Naive thymus-derived CD8-positive, alpha-beta T cell (primary cell): ENCODE measurements around the gene IRF2. TPM values are rescaled to one million over a fixed set of nuclear protein-coding genes. Genes with fewer than 3 reads are reported as not detected.
A peak's percentile ranks its signal among the peaks of the same experiment; 100 is the strongest.

Experiments
- ATAC-seq, 2 donors: fragments of 150-1000 bp; cut with Tn5 transposase in 1 of 2; sonication (Bioruptor Pico), chemical (Tn5 transposase) in 1 of 2; 1 replicate in 1 of 2; 2 replicates in 1 of 2; pipeline ENCODE4 v1.10.0; 2021; ENCODE audit warnings: mild to moderate bottlenecking in 2 of 2, moderate library complexity in 2 of 2
- POLR2A ChIA-PET: fragments of 350-600 bp; sonication (Branson Sonifier 250); formaldehyde crosslinking; loops from one replicate; lab custom pipeline; 2021; ENCODE audit warnings: antibody characterized with exemption; lab: Charles Lee
- DNase-seq, 10 donors: peaks; one replicate each; pipeline versions ENCODE4 v3.0.0 to v3.0.0-alpha.2; 2020 to 2022
- H3K27ac Mint-ChIP-seq, 10 donors: one replicate each; pipeline ENCODE4 v1.8.0; 2020 to 2022; ENCODE audit warnings: mild to moderate bottlenecking in 10 of 10, mixed read lengths in 10 of 10, moderate library complexity in 4 of 10, inconsistent platforms in 1 of 10
- H3K27me3 Mint-ChIP-seq, 5 donors: one replicate each; pipeline ENCODE4 v1.8.0; 2021 to 2022; ENCODE audit warnings: mixed read lengths in 5 of 5
- H3K36me3 Mint-ChIP-seq, 3 donors: one replicate each; pipeline ENCODE4 v1.8.0; 2020 to 2022; ENCODE audit warnings: mixed read lengths in 3 of 3, mild to moderate bottlenecking in 2 of 3, inconsistent platforms in 1 of 3
- H3K4me1 Mint-ChIP-seq, 4 donors: one replicate each; pipeline ENCODE4 v1.8.0; 2021 to 2022; ENCODE audit warnings: mixed read lengths in 4 of 4
- H3K4me3 Mint-ChIP-seq, 10 donors: one replicate each; pipeline ENCODE4 v1.8.0; 2020 to 2022; ENCODE audit warnings: mild to moderate bottlenecking in 10 of 10, mixed read lengths in 10 of 10, moderate library complexity in 6 of 10, inconsistent platforms in 1 of 10
- H3K9me3 Mint-ChIP-seq, 9 donors: one replicate each; pipeline ENCODE4 v1.8.0; 2020 to 2022; ENCODE audit warnings: mixed read lengths in 9 of 9, mild to moderate bottlenecking in 3 of 9, inconsistent platforms in 1 of 9, moderate library complexity in 1 of 9
- polyA plus RNA-seq, 3 donors: library from polyadenylated mRNA; unstranded; fragments of 300-500 nt; fragmentation: Illumina TruSeq; gene quantifications; one replicate each; pipeline ENCODE4 v1.2.3, GENCODE V29; 2021
- total RNA-seq, 8 experiments: library from RNA in 2 of 8; stranded (reverse) in 2 of 8; gene quantifications; one replicate each; pipeline ENCODE4 v1.2.3 and lab custom pipeline; 2021 to 2026

IRF2 gene
- total and polyA plus RNA-seq, 5 experiments from 2014 or later, result 62.6 to 80.7 (median 77.1) TPM

- POLR2A ChIA-PET, result no interaction called here
- no peak overlapping the region for H3K4me3 Mint-ChIP-seq
- no peaks in the 10 kb centered on the region for H3K9me3 Mint-ChIP-seq
- ATAC-seq, result no peak
- DNase-seq, result no peak
- H3K27me3 Mint-ChIP-seq, result no peaks in the 10 kb centered on the region
- H3K27ac Mint-ChIP-seq, result no peak overlapping the region
- H3K36me3 Mint-ChIP-seq, result peaks cover 0 to 9% (median 4%) of the 10 kb centered on the region in 3 donors
- H3K4me1 Mint-ChIP-seq, result peaks cover 0 to 20% (median under 1%) of the 10 kb centered on the region in 4 donors
Observed at GRCh38 chr4:184363258-184363657, 111.1 kb downstream of the IRF2 start.

GRCh38 chr4:184362396-184362795, 112.0 kb downstream of the IRF2 start:
- peaks cover 0 to 17% (median under 1%) of the 10 kb centered on the region in 4 donors for H3K4me1 Mint-ChIP-seq
- no peak overlapping the region for H3K27ac Mint-ChIP-seq
- H3K4me3 Mint-ChIP-seq, result no peak overlapping the region
- POLR2A ChIA-PET, result no interaction called here
- DNase-seq (no peak), ATAC-seq (no peak)
- peaks cover 0 to 3% (median 2%) of the 10 kb centered on the region in 3 donors for H3K36me3 Mint-ChIP-seq
- peaks cover 0 to 7% (median 0%) of the 10 kb centered on the region in 9 donors for H3K9me3 Mint-ChIP-seq
- no peaks in the 10 kb centered on the region for H3K27me3 Mint-ChIP-seq

- Mint-ChIP-seq H3K27me3 (no peaks in the 10 kb centered on the region), H3K4me3 (no peak overlapping the region), H3K27ac (no peak overlapping the region), H3K9me3 (peaks cover 0 to 8% (median 0%) of the 10 kb centered on the region in 9 donors), H3K4me1 (peaks cover 0 to 16% (median under 1%) of the 10 kb centered on the region in 4 donors), H3K36me3 (peaks cover 0 to 2% (median 0%) of the 10 kb centered on the region in 3 donors)
- no peak for DNase-seq
- ATAC-seq, result no peak
- POLR2A ChIA-PET, result no interaction called here
Observed at GRCh38 chr4:184361443-184361842, 112.9 kb downstream of the IRF2 start.

- POLR2A ChIA-PET, result no interaction called here
- peaks cover 3 to 23% (median 7%) of the 10 kb centered on the region in 4 donors for H3K4me1 Mint-ChIP-seq
- H3K36me3 Mint-ChIP-seq, result peaks cover 0 to 2% (median 0%) of the 10 kb centered on the region in 3 donors
- no peak for ATAC-seq
- peak overlapping the region in 2 of 10 donors; percentile 12 to 46 for H3K27ac Mint-ChIP-seq
- no peak for DNase-seq
- no peaks in the 10 kb centered on the region for H3K27me3 Mint-ChIP-seq
- H3K4me3 Mint-ChIP-seq, result no peak overlapping the region
- peaks cover 0 to 8% (median 0%) of the 10 kb centered on the region in 9 donors for H3K9me3 Mint-ChIP-seq
Observed at GRCh38 chr4:184359888-184360287, 114.5 kb downstream of the IRF2 start.

GRCh38 chr4:184358521-184359232, 115.7 kb downstream of the IRF2 start:
- H3K4me3 Mint-ChIP-seq, result no peak overlapping the region
- H3K27me3 Mint-ChIP-seq, result no peaks in the 10 kb centered on the region
- H3K36me3 Mint-ChIP-seq, result peaks cover 0 to 2% (median 0%) of the 10 kb centered on the region in 3 donors
- no peak for ATAC-seq
- no peak overlapping the region for H3K27ac Mint-ChIP-seq
- POLR2A ChIA-PET, result interaction anchor here (0.6 kb wide), 1 partner anchor 27 kb away, joined by 6 read pairs; no protein-coding TSS in a partner anchor
- H3K9me3 Mint-ChIP-seq, result peaks cover 0 to 8% (median 0%) of the 10 kb centered on the region in 9 donors
- no peak for DNase-seq
- H3K4me1 Mint-ChIP-seq, result peaks cover 5 to 25% (median 13%) of the 10 kb centered on the region in 4 donors

GRCh38 chr4:184357772-184358171, 116.6 kb downstream of the IRF2 start:
- ATAC-seq (no peak), DNase-seq (no peak)
- POLR2A ChIA-PET, result no interaction called here
- Mint-ChIP-seq H3K4me3 (no peak overlapping the region), H3K4me1 (peaks cover 8 to 33% (median 19%) of the 10 kb centered on the region in 4 donors), H3K27me3 (no peaks in the 10 kb centered on the region), H3K36me3 (peaks cover 0 to 2% (median 0%) of the 10 kb centered on the region in 3 donors), H3K27ac (peak overlapping the region in 4 of 10 donors; percentile 13 to 43 (median 24)), H3K9me3 (peaks cover 0 to 8% (median 0%) of the 10 kb centered on the region in 9 donors)

GRCh38 chr4:184357165-184357564, 117.2 kb downstream of the IRF2 start:
- H3K4me3 Mint-ChIP-seq, result no peak overlapping the region
- peaks cover 8 to 30% (median 19%) of the 10 kb centered on the region in 4 donors for H3K4me1 Mint-ChIP-seq
- POLR2A ChIA-PET, result no interaction called here
- ATAC-seq (no peak), DNase-seq (no peak)
- peak overlapping the region in 2 of 10 donors; percentile 28 to 43 for H3K27ac Mint-ChIP-seq
- no peaks in the 10 kb centered on the region for H3K27me3 Mint-ChIP-seq
- H3K36me3 Mint-ChIP-seq, result peaks cover 0 to 2% (median 0%) of the 10 kb centered on the region in 3 donors
- H3K9me3 Mint-ChIP-seq, result peaks cover 0 to 8% (median 0%) of the 10 kb centered on the region in 9 donors

- H3K4me1 Mint-ChIP-seq, result peaks cover 8 to 30% (median 19%) of the 10 kb centered on the region in 4 donors
- DNase-seq (no peak), ATAC-seq (no peak)
- peaks cover 0 to 2% (median 0%) of the 10 kb centered on the region in 3 donors for H3K36me3 Mint-ChIP-seq
- H3K27me3 Mint-ChIP-seq, result no peaks in the 10 kb centered on the region
- peaks cover 0 to 8% (median 0%) of the 10 kb centered on the region in 9 donors for H3K9me3 Mint-ChIP-seq
- H3K27ac Mint-ChIP-seq, result peak overlapping the region in 6 of 10 donors; percentile 17 to 62 (median 36)
- H3K4me3 Mint-ChIP-seq, result no peak overlapping the region
- POLR2A ChIA-PET, result no interaction called here
Observed at GRCh38 chr4:184356366-184356765, 118.0 kb downstream of the IRF2 start.

GRCh38 chr4:184355857-184356256, 118.5 kb downstream of the IRF2 start:
- Mint-ChIP-seq H3K4me3 (no peak overlapping the region), H3K36me3 (peaks cover 0 to 2% (median 0%) of the 10 kb centered on the region in 3 donors), H3K9me3 (peaks cover 0 to 8% (median 0%) of the 10 kb centered on the region in 9 donors), H3K27ac (peak overlapping the region in 4 of 10 donors; percentile 21 to 78 (median 45)), H3K27me3 (no peaks in the 10 kb centered on the region), H3K4me1 (peaks cover 8 to 30% (median 19%) of the 10 kb centered on the region in 4 donors)
- DNase-seq (no peak), ATAC-seq (no peak)
- POLR2A ChIA-PET, result no interaction called here

GRCh38 chr4:184355111-184355604, 119.2 kb downstream of the IRF2 start:
- POLR2A ChIA-PET, result interaction anchor here (0.7 kb wide), 3 partner anchors 42 to 120 kb away, joined by 4 read pairs; no protein-coding TSS in a partner anchor
- Mint-ChIP-seq H3K9me3 (peaks cover 0 to 8% (median 0%) of the 10 kb centered on the region in 9 donors), H3K4me3 (peak overlapping the region in 6 of 10 donors; percentile 4 to 31 (median 10)), H3K27ac (peak overlapping the region in 9 of 10 donors; percentile 28 to 88 (median 78)), H3K27me3 (no peaks in the 10 kb centered on the region), H3K36me3 (peaks cover 0 to 2% (median 0%) of the 10 kb centered on the region in 3 donors), H3K4me1 (peaks cover 8 to 31% (median 19%) of the 10 kb centered on the region in 4 donors)
- ATAC-seq, result peak; percentile 58 to 86
- peak in 6 of 10 donors; percentile 6 to 53 (median 30) for DNase-seq

- no peak overlapping the region for H3K4me3 Mint-ChIP-seq
- no peaks in the 10 kb centered on the region for H3K27me3 Mint-ChIP-seq
- peaks cover 0 to under 1% (median 0%) of the 10 kb centered on the region in 3 donors for H3K36me3 Mint-ChIP-seq
- POLR2A ChIA-PET, result no interaction called here
- ATAC-seq, result no peak
- peaks cover 0 to 6% (median 0%) of the 10 kb centered on the region in 9 donors for H3K9me3 Mint-ChIP-seq
- peak overlapping the region in 2 of 10 donors; percentile 3 to 20 for H3K27ac Mint-ChIP-seq
- H3K4me1 Mint-ChIP-seq, result peaks cover 8 to 54% (median 19%) of the 10 kb centered on the region in 4 donors
- no peak for DNase-seq
Observed at GRCh38 chr4:184352891-184353290, 121.5 kb downstream of the IRF2 start.

GRCh38 chr4:184351560-184352451, 122.5 kb downstream of the IRF2 start:
- Mint-ChIP-seq H3K36me3 (no peaks in the 10 kb centered on the region), H3K9me3 (no peaks in the 10 kb centered on the region), H3K4me3 (no peak overlapping the region), H3K27ac (no peak overlapping the region), H3K4me1 (peaks cover 8 to 65% (median 19%) of the 10 kb centered on the region in 4 donors), H3K27me3 (peaks cover 0 to 4% (median 0%) of the 10 kb centered on the region in 5 donors)
- no peak for ATAC-seq
- no peak for DNase-seq
- POLR2A ChIA-PET, result interaction anchor here (0.9 kb wide), 1 partner anchor 9 kb away, joined by 3 read pairs; no protein-coding TSS in a partner anchor
